Loucy (cell line): ENCODE results near the gene GPC5.

Source experiments
- CTCF ChIP-seq: fragments of 200-600 bp; sonication (generic); conservative IDR thresholded peaks from 2 replicates; pipeline ENCODE4 v1.5.1; 2014; ENCODE audit warnings: mild to moderate bottlenecking, antibody characterized with exemption, low read length
- EZH2phosphoT487 ChIP-seq: fragments of 200-600 bp; IDR thresholded peaks from 2 replicates; pipeline ENCODE4 v1.6.1; 2018; ENCODE audit warnings: antibody characterized with exemption, mild to moderate bottlenecking, moderate library complexity, borderline replicate concordance

GRCh38 chr13:92743992-92744391, 1345.6 kb downstream of the GPC5 start:
- TF ChIP-seq CTCF (no peak), EZH2phosphoT487 (no peak)
